Activated T-cell treated with anti-CD3 and anti-CD28 coated beads for 48 hours (primary cell): ENCODE data around the gene RET.

Experiments used
- DNase-seq: peaks from one replicate; pipeline ENCODE4 v3.0.0-alpha.2; 2020; ENCODE audit warnings: low read depth

Gene RET

DNA sequence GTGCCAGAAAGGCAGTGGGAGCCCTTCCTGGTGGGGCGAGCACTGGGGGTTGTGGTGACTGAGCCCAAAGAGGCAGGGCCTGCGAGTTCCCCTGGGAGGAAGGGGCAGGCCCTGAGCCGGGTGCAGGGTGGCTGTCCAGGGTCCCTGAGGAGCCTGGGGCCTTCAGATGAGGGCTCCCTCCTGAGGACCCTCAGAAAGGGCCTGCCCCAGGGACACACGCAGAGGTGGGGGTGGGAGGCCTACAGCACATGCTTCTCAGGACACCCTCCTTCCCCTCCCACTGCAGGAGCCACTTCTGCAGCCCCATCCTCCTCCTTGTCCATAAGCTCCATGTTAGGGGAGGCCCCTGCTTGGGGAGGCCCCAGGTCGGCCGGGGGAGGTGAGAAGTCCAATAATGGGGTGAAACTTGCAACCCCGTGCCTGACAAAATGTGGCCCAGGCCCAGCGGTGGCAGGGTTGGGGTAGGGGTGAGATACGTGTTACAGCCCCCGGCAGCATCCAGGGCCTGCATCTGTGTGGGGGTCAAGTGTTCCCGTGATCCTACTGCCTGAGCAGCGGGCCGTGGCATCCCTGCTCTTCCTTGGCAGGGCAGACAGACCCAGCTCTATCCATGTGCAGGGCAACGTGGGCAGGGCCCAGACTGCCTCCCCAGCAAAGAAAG lies 31.8 kb upstream of the RET start:
- DNase-seq, result no peak

GRCh38 chr10:43045631-43046287 lies 31.1 kb upstream of the RET start:
- no peak for DNase-seq

DNA sequence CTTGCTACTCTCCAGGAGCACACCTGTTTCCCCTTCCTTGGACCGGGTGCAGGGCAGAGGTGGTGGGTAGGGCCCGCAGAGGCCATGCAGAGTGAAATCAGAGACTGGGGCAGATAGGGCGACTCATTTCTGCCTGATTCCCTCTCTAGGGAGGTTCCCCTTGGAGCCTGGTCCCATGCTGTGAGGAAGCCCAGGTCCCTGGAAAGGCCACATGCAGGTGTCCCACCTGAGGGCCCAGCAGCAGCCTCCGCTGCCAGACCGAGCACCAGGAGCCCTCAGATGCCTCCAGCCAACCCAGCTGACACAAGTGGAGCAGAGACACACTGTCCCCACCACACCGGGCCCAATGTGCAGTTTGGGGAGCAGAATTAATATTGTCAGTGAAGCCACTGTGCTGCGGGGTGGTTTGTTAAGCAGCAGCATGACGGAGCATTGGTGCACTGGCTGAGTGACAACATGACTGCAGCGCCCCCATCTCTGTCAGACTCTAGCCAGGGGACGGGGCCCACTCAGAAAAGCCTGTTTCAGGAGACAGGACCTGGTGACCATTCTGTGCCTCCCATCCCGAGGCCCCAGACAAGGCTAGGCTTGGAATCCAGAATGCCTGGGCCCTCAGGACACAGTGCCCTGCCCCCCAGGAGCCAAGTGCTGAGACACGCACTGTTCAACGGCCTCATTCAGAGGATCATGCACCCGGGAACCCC lies 30.4 kb upstream of the RET start:
- DNase-seq, result no peak

GRCh38 chr10:43047288-43047970 lies 29.4 kb upstream of the RET start:
- no peak for DNase-seq

DNA sequence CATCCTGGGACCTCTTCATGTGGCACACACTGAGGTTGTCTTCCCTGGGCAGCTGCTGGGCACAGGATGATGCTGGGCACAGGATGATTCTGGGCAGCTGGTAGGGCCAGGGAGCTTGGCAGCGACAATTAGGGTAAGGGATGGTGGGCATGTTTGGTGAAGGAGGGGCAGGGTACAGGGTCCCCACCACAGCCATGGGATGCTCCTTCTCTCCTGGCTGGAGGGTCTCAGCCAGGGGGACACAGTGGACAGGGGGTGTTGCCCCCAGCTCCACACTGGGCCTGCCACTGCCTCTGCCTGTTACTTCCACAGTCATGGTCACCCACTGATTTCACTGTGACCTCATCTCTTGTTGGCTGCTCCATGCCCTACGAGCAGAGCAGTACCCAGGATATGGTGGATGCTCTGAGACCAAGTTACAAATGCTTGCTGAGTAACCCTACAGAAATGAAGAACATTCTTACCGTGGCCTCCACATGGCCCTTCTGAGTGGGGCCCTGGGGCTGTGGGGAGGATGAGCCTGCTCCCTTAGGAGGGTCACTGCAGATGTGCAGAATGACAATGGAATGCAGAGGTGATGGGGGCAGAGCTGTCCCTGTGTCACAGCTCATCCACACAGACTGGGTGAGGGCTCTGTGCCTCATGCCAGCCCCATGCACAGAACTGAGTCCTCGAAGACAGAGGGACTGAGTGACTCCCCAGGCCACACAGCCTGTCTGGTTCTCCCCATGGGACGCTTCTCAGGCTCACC lies 28.4 kb upstream of the RET start:
- DNase-seq, result no peak

GRCh38 chr10:43049081-43049551 lies 27.8 kb upstream of the RET start:
- DNase-seq, result no peak

- DNase-seq, result no peak
Observed at GRCh38 chr10:43050011-43050410, 26.9 kb upstream of the RET start.

DNA sequence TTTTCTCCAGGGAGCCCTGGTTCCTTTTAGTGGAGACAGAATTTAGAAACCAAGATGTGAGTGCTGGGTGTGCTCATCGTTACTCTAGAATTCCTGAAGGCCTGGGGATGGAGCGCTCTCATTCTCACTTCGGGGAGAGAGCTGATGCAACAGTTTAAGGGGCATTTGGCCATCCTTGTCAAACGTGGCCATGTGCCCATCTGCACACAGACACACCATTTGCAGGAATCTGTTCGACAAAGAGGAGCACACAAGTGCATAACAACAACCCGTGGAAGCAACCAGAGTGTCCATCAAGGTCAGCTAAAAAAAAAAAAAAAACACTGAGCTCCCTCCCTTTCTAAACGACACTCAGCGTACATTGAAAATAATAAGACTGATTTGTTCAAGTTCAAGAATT lies 23.0 kb upstream of the RET start:
- no peak for DNase-seq

GRCh38 chr10:43054593-43054992 lies 22.3 kb upstream of the RET start:
- DNase-seq, result no peak

DNA sequence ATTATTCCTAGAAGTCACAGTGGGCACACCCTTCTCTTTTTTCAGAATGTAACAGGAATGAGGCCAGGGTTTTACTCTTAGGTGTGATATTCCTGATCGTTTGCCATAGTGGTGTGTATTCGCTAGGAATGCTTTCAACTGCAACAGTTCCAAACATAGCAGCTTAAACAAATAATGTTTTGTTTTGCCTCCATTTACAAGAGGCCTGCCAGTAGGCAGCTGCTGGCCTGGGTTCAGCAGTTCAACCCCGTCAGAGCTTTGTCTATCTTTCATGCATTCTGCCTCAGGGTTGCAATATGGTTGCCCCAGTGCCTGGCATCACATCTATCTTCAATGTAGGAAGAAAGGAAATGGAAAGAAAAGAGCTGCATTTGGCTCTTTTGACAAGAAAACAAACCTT lies 21.7 kb upstream of the RET start:
- DNase-seq, result no peak

GRCh38 chr10:43055991-43056567 lies 20.8 kb upstream of the RET start:
- DNase-seq, result no peak

DNA sequence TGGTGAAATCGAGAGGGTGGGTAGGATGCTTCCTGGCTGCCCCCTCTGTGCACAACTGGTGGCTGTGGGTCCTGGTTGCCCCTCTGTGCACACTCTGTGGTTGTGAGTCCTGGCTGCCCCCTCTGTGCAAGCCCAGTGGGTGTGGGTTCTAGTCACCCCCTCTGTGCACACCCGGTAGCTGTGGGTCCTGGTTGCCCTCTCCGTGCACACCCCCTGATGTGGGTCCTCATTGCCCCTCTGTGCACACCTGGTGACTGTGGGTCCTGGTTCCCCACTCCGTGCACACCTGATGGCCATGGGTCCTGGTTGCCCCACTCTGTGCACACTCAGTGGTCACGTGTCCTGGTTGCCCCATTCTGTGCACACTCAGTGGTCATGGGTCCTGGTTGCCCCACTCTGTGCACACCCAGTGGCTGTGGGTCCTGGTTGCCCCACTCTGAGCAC lies 20.3 kb upstream of the RET start:
- no peak for DNase-seq

- DNase-seq, result no peak
Observed at GRCh38 chr10:43057231-43057711, 19.6 kb upstream of the RET start.

DNA sequence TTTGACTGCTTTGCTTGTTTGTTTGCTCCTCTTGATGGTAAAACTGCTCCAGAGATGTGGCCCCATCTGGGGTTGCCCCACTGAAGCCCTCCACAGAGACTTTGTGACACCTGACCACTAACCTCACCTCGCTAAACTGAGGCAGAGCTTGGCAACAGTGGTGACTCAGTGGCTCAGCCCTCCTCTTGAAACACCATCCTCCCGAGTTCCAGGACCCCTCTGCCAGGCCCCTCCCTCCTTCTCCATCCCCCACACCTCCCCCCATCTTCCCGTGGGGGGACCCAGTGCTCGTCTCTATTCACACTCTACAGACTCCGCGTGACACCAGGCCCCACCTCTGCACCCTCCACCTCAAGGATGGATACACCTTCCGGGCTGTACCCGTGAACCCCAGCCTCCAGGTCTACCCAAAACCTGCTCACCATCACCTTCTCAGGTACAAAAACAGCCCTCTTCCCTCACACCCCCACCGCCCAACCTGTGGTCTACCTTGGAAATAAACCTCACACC lies 19.0 kb upstream of the RET start:
- no peak for DNase-seq

- no peak for DNase-seq
Observed at GRCh38 chr10:43058716-43059335, 18.0 kb upstream of the RET start.

GRCh38 chr10:43059336-43059720 lies 17.5 kb upstream of the RET start:
- no peak for DNase-seq

DNA sequence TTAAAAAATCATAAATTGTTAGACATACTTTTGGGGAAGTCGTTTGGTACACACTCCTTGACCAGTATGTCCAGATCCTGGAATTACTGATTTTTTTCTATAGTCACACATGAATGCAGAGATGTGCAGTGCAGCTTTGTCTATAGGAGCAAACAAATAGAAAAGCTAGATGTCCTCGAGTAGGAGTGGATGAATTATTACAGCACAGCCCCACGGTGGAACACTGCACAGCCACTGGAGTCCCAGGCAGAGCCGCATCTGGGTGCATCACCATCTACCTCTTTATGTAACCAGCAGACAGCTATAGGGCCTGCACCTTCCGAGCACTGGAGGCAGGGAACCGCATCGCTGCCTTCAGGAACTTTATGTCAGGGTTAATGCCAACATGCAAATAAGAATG lies 17.0 kb upstream of the RET start:
- no peak for DNase-seq

GRCh38 chr10:43060291-43060690 lies 16.6 kb upstream of the RET start:
- DNase-seq, result no peak

DNA sequence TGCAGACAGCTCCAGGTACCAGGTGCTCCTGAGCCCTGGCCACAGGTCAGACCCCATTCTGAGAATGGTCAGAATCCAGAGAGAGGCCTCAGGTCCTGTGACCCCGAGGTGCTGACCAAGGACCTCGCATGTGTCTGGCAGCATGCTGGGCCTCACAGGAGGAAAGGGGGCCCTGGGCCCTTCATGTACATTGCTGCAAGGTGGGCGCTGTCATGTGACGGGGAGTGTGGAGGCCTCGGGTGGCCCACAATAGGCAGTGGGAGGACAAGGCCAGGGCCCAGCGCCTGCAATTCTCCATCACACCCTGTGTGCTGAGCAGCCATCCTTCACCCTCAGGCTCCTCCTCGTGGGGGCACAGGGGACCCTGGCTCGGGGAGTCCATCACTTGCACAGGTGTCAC lies 15.5 kb upstream of the RET start:
- no peak for DNase-seq

GRCh38 chr10:43061760-43062159 lies 15.1 kb upstream of the RET start:
- DNase-seq, result no peak
